K562 (cell line): ENCODE results near the gene MAST4. TPM values are rescaled to one million over a fixed set of nuclear protein-coding genes. Genes with fewer than 3 reads are reported as not detected.

Source experiments
- ATAC-seq: fragments of 200-7000 bp; cut with Tn5 transposase; 3 replicates; pipeline ENCODE4 v1.9.1; 2020; ENCODE audit warnings: moderate library complexity
- BruUV-seq: library from RNA; stranded (reverse); fragments of 400-500 nt; replicated peaks from 2 replicates; lab custom pipeline; 2021; lab: Mats Ljungman, UMichigan
- CTCF ChIA-PET: fragments of 300-600 bp; formaldehyde crosslinking; extraction: SDS; loops from one replicate; lab custom pipeline; 2021; ENCODE audit warnings: low intra/inter-chr PET ratio; lab: Yijun Ruan, JAX
- POLR2A ChIA-PET: fragments of 300-600, 350-650 bp; sonication (Branson Sonifier 250); formaldehyde crosslinking; extraction: SDS; loops from one replicate; lab custom pipeline; 2021; ENCODE audit warnings: antibody characterized with exemption, inconsistent platforms; lab: Yijun Ruan, JAX
- DNase-seq, 4 experiments: peaks; one replicate each; pipeline versions ENCODE4 v3.0.0 to v3.0.0-alpha.2; 2011 to 2018; ENCODE audit warnings: low spot score in 3 of 4, mixed read lengths in 3 of 4; ENCODE audit errors: extremely low read depth in 1 of 4
- FAIRE-seq: peaks from 2 replicates; lab custom pipeline; 2011; peaks lifted over from hg19 to GRCh38; lab: Jason Lieb, UNC
- H2AFZ ChIP-seq: 2 replicates; pipeline ENCODE4 v1.6.0; 2011; ENCODE audit warnings: low read depth, low read length, control low read depth, inconsistent platforms
- H3K27ac ChIP-seq: fragments of 200-600 bp; 3 replicates; pipeline ENCODE4 v1.8.0; 2011; ENCODE audit warnings: low read depth, mild to moderate bottlenecking, control low read depth, inconsistent platforms, low read length, moderate library complexity, mixed read lengths; ENCODE audit errors: extremely low read depth
- H3K27me3 ChIP-seq, 2 experiments: fragments of 300-600 bp in 1 of 2; 2 replicates in 1 of 2; 3 replicates in 1 of 2; pipeline versions ENCODE4 v1.6.0 to v1.8.0; 2011; ENCODE audit warnings: inconsistent platforms in 2 of 2, low read length in 2 of 2, mild to moderate bottlenecking in 1 of 2, mixed read lengths in 1 of 2, moderate library complexity in 1 of 2; ENCODE audit not compliant: control insufficient read depth in 2 of 2, insufficient read depth in 2 of 2
- H3K36me3 ChIP-seq: fragments of 300-600 bp; 3 replicates; pipeline ENCODE4 v1.8.0; 2011; ENCODE audit warnings: mild to moderate bottlenecking, low read length, inconsistent platforms; ENCODE audit not compliant: control insufficient read depth, insufficient read depth
- H3K4me1 ChIP-seq, 2 experiments: fragments of 200-600 bp in 1 of 2; replicated peaks in 1 of 2; 2 replicates in 1 of 2; 3 replicates in 1 of 2; pipeline versions ENCODE4 v1.5.1 to v1.8.0; 2011; ENCODE audit warnings: inconsistent platforms in 2 of 2, low read length in 2 of 2, mild to moderate bottlenecking in 1 of 2, mixed read lengths in 1 of 2, moderate library complexity in 1 of 2; ENCODE audit not compliant: control insufficient read depth in 2 of 2, insufficient read depth in 2 of 2
- H3K4me2 ChIP-seq: 2 replicates; pipeline ENCODE4 v1.6.1; 2011; ENCODE audit warnings: low read length, control low read depth, inconsistent platforms, mixed read lengths; ENCODE audit not compliant: insufficient read depth
- H3K4me3 ChIP-seq: fragments of 200-600 bp; sonication (generic), shearing (Covaris generic); 2 replicates; pipeline ENCODE4 v1.5.1; 2016; ENCODE audit warnings: control low read depth, inconsistent platforms
- H3K79me2 ChIP-seq: fragments of 200-600 bp; 3 replicates; pipeline ENCODE4 v1.8.0; 2011; ENCODE audit warnings: low read length, inconsistent platforms; ENCODE audit not compliant: control insufficient read depth, insufficient read depth
- H3K9ac ChIP-seq, 2 experiments: 2 replicates each; pipeline versions ENCODE4 v1.6.0 to v1.6.1; 2011; ENCODE audit warnings: low read depth in 2 of 2, low read length in 2 of 2, control low read depth in 1 of 2, inconsistent platforms in 1 of 2, mild to moderate bottlenecking in 1 of 2, mixed read lengths in 1 of 2; ENCODE audit not compliant: insufficient read depth in 1 of 2
- H3K9me1 ChIP-seq: one replicate; pipeline ENCODE4 v1.6.0; 2011; ENCODE audit warnings: inconsistent platforms, mild to moderate bottlenecking, low read length, moderate library complexity; ENCODE audit not compliant: control insufficient read depth, insufficient read depth
- H3K9me3 ChIP-seq: replicated peaks from 2 replicates; pipeline ENCODE4 v1.5.1; 2011; ENCODE audit warnings: low read depth, low read length, inconsistent platforms; ENCODE audit not compliant: control insufficient read depth, insufficient read depth
- H4K20me1 ChIP-seq: replicated peaks from 2 replicates; pipeline ENCODE4 v1.6.1; 2011; ENCODE audit warnings: low read length, inconsistent platforms, mixed read lengths; ENCODE audit not compliant: control insufficient read depth, insufficient read depth
- ATF4 ChIP-seq: fragments of 450-650 bp; formaldehyde crosslinking; IDR thresholded peaks from 2 replicates; pipeline ENCODE4 v1.4.0; 2022; ENCODE audit warnings: mild to moderate bottlenecking, moderate library complexity
- CREBBP ChIP-seq: IDR thresholded peaks from one replicate; pipeline ENCODE4 v1.6.1; 2012; ENCODE audit warnings: low read depth, mild to moderate bottlenecking, control low read depth, inconsistent platforms, low read length
- CTCF ChIP-seq, 3 experiments: IDR thresholded peaks in 2 of 3; conservative IDR thresholded peaks in 1 of 3; 2 replicates each; pipeline ENCODE4 v1.5.1; 2011 to 2012; ENCODE audit warnings: low read length in 3 of 3, mild to moderate bottlenecking in 3 of 3, control low read depth in 2 of 3, improper control_type of control experiment in 1 of 3, inconsistent platforms in 1 of 3, low read depth in 1 of 3, mixed read lengths in 1 of 3, moderate library complexity in 1 of 3; ENCODE audit not compliant: insufficient read depth in 2 of 3
- ETV1 ChIP-seq: fragments of 450-650 bp; conservative IDR thresholded peaks from 2 replicates; pipeline ENCODE4 v1.6.1; 2016; ENCODE audit warnings: missing genetic modification characterization, control low read depth, low read depth, missing compliant biosample characterization
- FOXP1 ChIP-seq: sonication (generic); formaldehyde crosslinking; IDR thresholded peaks from 2 replicates; pipeline ENCODE4 v1.8.0; 2022; ENCODE audit warnings: mild to moderate bottlenecking, missing genetic modification reagents
- HOXB6 ChIP-seq: fragments of 250-450 bp; sonication (Bioruptor Pico); IDR thresholded peaks from 2 replicates; pipeline ENCODE4 v1.5.1; 2022; ENCODE audit warnings: mild to moderate bottlenecking, borderline replicate concordance
- KAT7 ChIP-seq: sonication (generic); formaldehyde crosslinking; IDR thresholded peaks from 2 replicates; pipeline ENCODE4 v1.8.0; 2022; ENCODE audit warnings: missing genetic modification reagents, mild to moderate bottlenecking, borderline replicate concordance
- NR1H2 ChIP-seq: sonication (generic); formaldehyde crosslinking; IDR thresholded peaks from 2 replicates; pipeline ENCODE4 v1.4.0; 2020; ENCODE audit warnings: mild to moderate bottlenecking, missing genetic modification reagents
- POLR2B ChIP-seq: fragments of 450-650 bp; IDR thresholded peaks from 2 replicates; pipeline ENCODE4 v1.6.1; 2018; ENCODE audit warnings: low read depth; ENCODE audit not compliant: partially characterized antibody
- TAF1 ChIP-seq: IDR thresholded peaks from 2 replicates; pipeline ENCODE4 v1.6.1; 2011; ENCODE audit warnings: mild to moderate bottlenecking, low read length, moderate library complexity; ENCODE audit not compliant: insufficient read depth, control insufficient read depth, severe bottlenecking; ENCODE audit errors: extremely low read depth
- WHSC1 ChIP-seq: IDR thresholded peaks from one replicate; pipeline ENCODE4 v1.6.1; 2012; ENCODE audit warnings: low read length, control low read depth, inconsistent platforms
- ZFPM2 ChIP-seq: fragments of 250-450 bp; sonication (Bioruptor Pico); IDR thresholded peaks from 2 replicates; pipeline ENCODE4 v1.5.1; 2022; ENCODE audit warnings: mild to moderate bottlenecking
- WGBS: fragments of 100-300 bp; shearing (Covaris generic); methylation state at CpG from one replicate; pipeline ENCODE4 v1.1.6; 2016; ENCODE audit warnings: low coverage, mixed read lengths; ENCODE audit not compliant: insufficient coverage; ENCODE audit errors: missing lambda C conversion rate; 5-methylcytosine and 5-hydroxymethylcytosine counted together
- in situ Hi-C: fragments of 300-500 bp; cut with MboI; formaldehyde crosslinking; loops from 4 replicates; pipeline ENCODE4 v1.15.0; 2018; ENCODE audit warnings: inconsistent platforms, mixed read lengths
- intact Hi-C: fragments of 100-400 bp; cut with micrococcal nuclease; formaldehyde crosslinking; loops from 2 replicates; pipeline ENCODE4 v1.14.2; 2022
- polyA plus RNA-seq, 8 experiments: library from polyadenylated mRNA; depleted of rRNA in 4 of 8; stranded (reverse) in 5 of 8; unstranded in 3 of 8; fragments of >200 nt; fragmentation: Nextera tagmentation in 2 of 8; fragmentation: Illumina TruSeq in 1 of 8; extraction: Ambion mirVana in 2 of 8; extraction: Trizol in 1 of 8; gene quantifications; 2 replicates each; pipeline versions ENCODE4 v1.2.1 to v1.2.3, GENCODE V29; 2011 to 2014; ENCODE audit warnings: inconsistent platforms in 1 of 8, missing spikeins in 1 of 8
- total RNA-seq, 7 experiments: library from RNA; depleted of rRNA in 6 of 7; stranded (reverse); fragments of >200 nt in 6 of 7; fragmentation: Illumina TruSeq in 2 of 7; extraction: Trizol in 2 of 7; gene quantifications; 2 replicates each; pipeline versions ENCODE4 v1.2.1 to v1.2.3, GENCODE V29; 2011 to 2021; ENCODE audit warnings: low replicate concordance in 1 of 7

MAST4 gene
- total and polyA plus RNA-seq, 9 of the 15 experiments (the other 6 are each of a cell fraction or from before 2014, with no cell fraction given) = 0.88 to 10.1 (median 5.2) TPM

GRCh38 chr5:66967102-66967501, 370.9 kb downstream of the MAST4 start:
- intact Hi-C loops (no loop called here), in situ Hi-C loops (no loop called here)
- Histone ChIP-seq H3K36me3 (no peaks in the 10 kb centered on the region), H2AFZ (no peak overlapping the region), H4K20me1 (no peaks in the 10 kb centered on the region), H3K9ac (no peak overlapping the region), H3K9me3 (no peaks in the 10 kb centered on the region), H3K9me1 (no peaks in the 10 kb centered on the region), H3K27me3 (peaks cover 2 to 7% of the 10 kb centered on the region in 2 experiments; a peak in 3 of 5 replicates), H3K27ac (no peak overlapping the region), H3K4me3 (no peak overlapping the region), H3K4me2 (no peak overlapping the region), H3K79me2 (no peaks in the 10 kb centered on the region), H3K4me1 (no peaks in the 10 kb centered on the region)
- ChIA-PET CTCF (no interaction called here), POLR2A (no interaction called here)
- WGBS = 0% methylated on average over 2 of the region's 3 CpGs
- TF ChIP-seq TAF1 = no peak
- TF ChIP-seq CREBBP = no peak
- TF ChIP-seq ETV1 (tag) = no peak
- DNase-seq = no peak
- no peak for ATAC-seq
- FAIRE-seq = no peak
- BruUV-seq = no TSS peak

GRCh38 chr5:66967826-66968262, 371.7 kb downstream of the MAST4 start:
- ATAC-seq = no peak
- Histone ChIP-seq H3K9ac (no peak overlapping the region), H4K20me1 (no peaks in the 10 kb centered on the region), H3K9me1 (no peaks in the 10 kb centered on the region), H3K27me3 (peaks cover 5 to 11% of the 10 kb centered on the region in 2 experiments; a peak in 3 of 5 replicates), H3K4me2 (no peak overlapping the region), H2AFZ (no peak overlapping the region), H3K79me2 (no peaks in the 10 kb centered on the region), H3K27ac (no peak overlapping the region), H3K4me1 (no peaks in the 10 kb centered on the region), H3K9me3 (no peaks in the 10 kb centered on the region), H3K4me3 (no peak overlapping the region), H3K36me3 (no peaks in the 10 kb centered on the region)
- intact Hi-C loops = no loop called here
- CTCF ChIA-PET = no interaction called here
- FAIRE-seq = no peak
- 0% methylated on average over 4 of the region's 4 CpGs for WGBS
- POLR2A ChIA-PET = interaction anchor here (1.5 kb wide), 1 partner anchor 11 kb away, joined by 7 read pairs; no protein-coding TSS in a partner anchor
- no TSS peak for BruUV-seq
- in situ Hi-C loops = no loop called here
- no peak for DNase-seq
- TF ChIP-seq POLR2B (no peak), HOXB6 (no peak), CTCF (IDR thresholded peaks at IDR 0.05 in 2 of 3, conservative IDR thresholded peaks at IDR 0.05 in 1 of 3; ENCODE audit: insufficient read depth in 2 of 3, low read depth in 1 of 3, low read length in 3 of 3) (no peak), KAT7 (CRISPR knock-in tag) (no peak), WHSC1 (no peak), ATF4 (no peak), NR1H2 (CRISPR knock-in tag) (no peak), ZFPM2 (CRISPR knock-in tag) (no peak), FOXP1 (CRISPR knock-in tag) (no peak)
